ENCODE results near the gene GPR157. TPM values are rescaled to one million over a fixed set of nuclear protein-coding genes. Genes with fewer than 3 reads are reported as not detected.
A peak's percentile ranks its signal among the peaks of the same experiment; 100 is the strongest.

GPR157 gene
- total RNA-seq, 2 donors from 2014 or later: 5.4 to 7.0 TPM

DNA sequence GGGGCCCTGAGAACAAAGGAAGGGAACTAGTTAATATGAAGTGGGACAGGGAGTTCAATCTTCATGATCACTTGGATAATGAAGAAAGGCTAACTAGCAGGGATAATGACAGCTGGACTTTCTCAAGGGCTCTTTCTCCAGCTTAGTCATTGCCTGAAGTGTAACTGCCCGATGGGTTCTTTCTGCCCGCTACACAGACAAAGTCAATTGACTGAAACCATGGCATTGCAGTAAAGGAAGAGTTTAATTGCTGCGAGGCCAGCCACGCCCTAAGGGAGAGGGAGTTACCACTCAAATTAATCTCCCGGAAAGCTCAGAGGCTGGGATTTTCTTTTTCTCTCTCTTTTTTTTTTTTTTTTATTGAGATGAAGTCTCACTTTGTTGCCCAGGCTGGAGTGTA lies 42.9 kb downstream of the GPR157 start:
- H3K9me3 ChIP-seq: no peaks in the 10 kb centered on the region
- no peak for TF ChIP-seq CTCF (IDR thresholded peaks at IDR 0.05)
- no peak overlapping the region for H3K4me3 ChIP-seq
- DNase-seq (ENCODE audit: low spot score): no peak
- H3K27me3 ChIP-seq (replicated peaks; ENCODE audit: insufficient read depth): no peaks in the 10 kb centered on the region
- no peak for ATAC-seq (ENCODE audit: insufficient number of reproducible peaks, low FRiP score, low read depth)
- H3K4me1 ChIP-seq (ENCODE audit: control insufficient read depth in 1 of 2, low read depth in 2 of 2): peaks cover 3 to 20% of the 10 kb centered on the region in 2 donors
- H3K27ac ChIP-seq: no peak overlapping the region
- H3K36me3 ChIP-seq: no peaks in the 10 kb centered on the region

- no peaks in the 10 kb centered on the region for H3K27me3 ChIP-seq (replicated peaks; ENCODE audit: insufficient read depth)
- no peak overlapping the region for H3K4me3 ChIP-seq
- no peak for ATAC-seq (ENCODE audit: insufficient number of reproducible peaks, low FRiP score, low read depth)
- peak overlapping the region; percentile 15 to 31 for H3K27ac ChIP-seq
- no peak for DNase-seq (ENCODE audit: low spot score)
- H3K4me1 ChIP-seq (ENCODE audit: control insufficient read depth in 1 of 2, low read depth in 2 of 2): peaks cover 3 to 20% of the 10 kb centered on the region in 2 donors
- no peak for TF ChIP-seq CTCF (IDR thresholded peaks at IDR 0.05)
- H3K9me3 ChIP-seq: no peaks in the 10 kb centered on the region
- no peaks in the 10 kb centered on the region for H3K36me3 ChIP-seq
Measured at GRCh38 chr1:9085306-9085940, 43.5 kb downstream of the GPR157 start.

DNA sequence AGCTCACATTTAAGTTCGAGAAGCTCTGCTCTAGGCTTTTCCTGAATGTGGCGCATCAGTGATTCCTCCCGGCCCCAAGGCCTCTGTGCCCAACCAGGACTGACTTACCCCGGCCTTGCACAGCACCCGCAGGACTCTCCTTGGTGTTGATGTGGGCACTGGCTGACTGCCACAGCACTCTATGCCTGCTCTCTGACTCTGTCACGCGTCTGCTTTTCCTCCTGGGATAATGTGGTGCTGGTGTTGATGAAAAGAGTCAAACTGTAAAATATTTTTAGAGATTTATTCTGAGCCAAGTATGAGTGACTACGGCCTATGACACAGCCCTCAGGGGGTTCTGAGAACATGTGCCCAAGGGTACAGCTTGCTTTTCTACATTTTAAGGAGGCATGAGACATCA lies 44.0 kb downstream of the GPR157 start:
- Histone ChIP-seq H3K4me3 (no peak overlapping the region), H3K36me3 (no peaks in the 10 kb centered on the region), H3K27me3 (replicated peaks; ENCODE audit: insufficient read depth) (no peaks in the 10 kb centered on the region), H3K9me3 (no peaks in the 10 kb centered on the region), H3K27ac (peak overlapping the region; percentile 15 to 31), H3K4me1 (ENCODE audit: control insufficient read depth in 1 of 2, low read depth in 2 of 2) (peaks cover 3 to 20% of the 10 kb centered on the region in 2 donors)
- DNase-seq (ENCODE audit: low spot score): peak; percentile 67
- no peak for TF ChIP-seq CTCF (IDR thresholded peaks at IDR 0.05)
- peak; percentile 71 for ATAC-seq (ENCODE audit: insufficient number of reproducible peaks, low FRiP score, low read depth)

DNA sequence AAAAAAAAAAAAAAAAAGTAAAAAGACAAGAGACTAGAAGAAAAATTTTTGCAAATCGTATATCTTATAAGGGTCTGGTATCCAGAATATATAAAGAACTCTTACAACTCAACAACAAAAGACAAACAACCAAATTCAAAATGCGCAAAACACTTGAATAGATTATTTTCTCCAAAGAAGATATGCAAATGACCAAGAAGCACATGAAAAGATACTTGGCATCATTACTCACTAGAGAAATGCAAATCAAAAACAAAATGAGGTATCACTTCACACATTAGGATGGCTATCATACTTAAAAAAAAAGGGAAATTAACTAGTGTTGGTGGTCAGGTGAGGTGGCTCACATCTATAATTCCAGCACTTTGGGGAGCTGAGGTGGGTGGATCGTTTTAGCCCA lies 47.4 kb downstream of the GPR157 start:
- no peaks in the 10 kb centered on the region for H3K9me3 ChIP-seq
- H3K27ac ChIP-seq: no peak overlapping the region
- H3K4me3 ChIP-seq: no peak overlapping the region
- H3K36me3 ChIP-seq: no peaks in the 10 kb centered on the region
- no peak for ATAC-seq (ENCODE audit: insufficient number of reproducible peaks, low FRiP score, low read depth)
- no peak for TF ChIP-seq CTCF (IDR thresholded peaks at IDR 0.05)
- peaks cover 3 to 20% of the 10 kb centered on the region in 2 donors for H3K4me1 ChIP-seq (ENCODE audit: control insufficient read depth in 1 of 2, low read depth in 2 of 2)
- no peaks in the 10 kb centered on the region for H3K27me3 ChIP-seq (replicated peaks; ENCODE audit: insufficient read depth)
- DNase-seq (ENCODE audit: low spot score): no peak

GRCh38 chr1:9080705-9081291 lies 48.1 kb downstream of the GPR157 start:
- Histone ChIP-seq H3K27ac (no peak overlapping the region), H3K27me3 (replicated peaks; ENCODE audit: insufficient read depth) (no peaks in the 10 kb centered on the region), H3K4me1 (ENCODE audit: control insufficient read depth in 1 of 2, low read depth in 2 of 2) (peaks cover 3 to 16% of the 10 kb centered on the region in 2 donors), H3K4me3 (no peak overlapping the region), H3K36me3 (no peaks in the 10 kb centered on the region), H3K9me3 (no peaks in the 10 kb centered on the region)
- DNase-seq (ENCODE audit: low spot score): no peak
- ATAC-seq (ENCODE audit: insufficient number of reproducible peaks, low FRiP score, low read depth): no peak
- no peak for TF ChIP-seq CTCF (IDR thresholded peaks at IDR 0.05)

All from thoracic aorta (tissue), 2 donors.